A549 (cell line): ENCODE measurements around the gene TMTC1.

Experiments used
- CBX8 ChIP-seq: fragments of 200-600 bp; sonication (generic); IDR thresholded peaks from 2 replicates; pipeline ENCODE4 v1.6.1; 2016
- CTCF ChIP-seq: fragments of >200 bp; sonication (Bioruptor Twin); formaldehyde crosslinking; IDR thresholded peaks from 3 replicates; pipeline ENCODE4 v1.5.1; 2016
- EP300 ChIP-seq, 2 experiments: fragments of >200 bp; sonication (Bioruptor Twin); formaldehyde crosslinking; IDR thresholded peaks; 2 replicates in 1 of 2; 3 replicates in 1 of 2; pipeline ENCODE4 v1.6.1; 2016 to 2017
- POLR2A ChIP-seq: IDR thresholded peaks from 2 replicates; pipeline ENCODE4 v1.6.1; 2012; ENCODE audit warnings: mild to moderate bottlenecking, low read length
- RCOR1 ChIP-seq: fragments of 150-350 bp; IDR thresholded peaks from 2 replicates; pipeline ENCODE4 v1.6.1; 2014; ENCODE audit warnings: antibody characterized with exemption, low read length, low read depth
- REST ChIP-seq: fragments of 200-600 bp; sonication (generic); IDR thresholded peaks from 2 replicates; pipeline ENCODE4 v1.6.1; 2016; ENCODE audit warnings: antibody characterized with exemption, mild to moderate bottlenecking, moderate library complexity
- USF2 ChIP-seq: fragments of 450-650 bp; IDR thresholded peaks from 2 replicates; pipeline ENCODE4 v1.6.1; 2014; ENCODE audit warnings: antibody characterized with exemption

- no peak for TF ChIP-seq CTCF
- TF ChIP-seq EP300 (IDR thresholded peaks at IDR 0.05) = no peak
- no peak for TF ChIP-seq POLR2A
- TF ChIP-seq RCOR1 = no peak
- no peak for TF ChIP-seq CBX8
- no peak for TF ChIP-seq USF2
- no peak for TF ChIP-seq REST
Measured at GRCh38 chr12:29794862-29795261, 11.1 kb upstream of the TMTC1 start.
